Smooth muscle cell (in vitro differentiated cells): Measurements from ENCODE around the gene SUGCT. TPM values are rescaled to one million over a fixed set of nuclear protein-coding genes. Genes with fewer than 3 reads are reported as not detected.

Experiments
- DNase-seq: peaks from one replicate; lab custom pipeline; 2025; ENCODE audit not compliant: unreplicated experiment; lab: John Stamatoyannopoulos, UW
- H2AFZ ChIP-seq: fragments of 200-600 bp; sonication (generic); 2 replicates; pipeline ENCODE4 v1.6.0; 2016; ENCODE audit warnings: antibody characterized with exemption, low read depth, mild to moderate bottlenecking
- H3F3A ChIP-seq: fragments of 200-600 bp; sonication (generic); 2 replicates; pipeline ENCODE4 v1.6.0; 2017; ENCODE audit warnings: antibody characterized with exemption, low read depth
- H3K27ac ChIP-seq: fragments of 200-600 bp; sonication (generic); 2 replicates; pipeline ENCODE4 v1.5.1; 2016; ENCODE audit warnings: low read depth, mild to moderate bottlenecking
- H3K27me3 ChIP-seq: fragments of 200-600 bp; sonication (generic); 2 replicates; pipeline ENCODE4 v1.6.1; 2016; ENCODE audit warnings: low read depth, mild to moderate bottlenecking
- H3K36me3 ChIP-seq: fragments of 200-600 bp; sonication (generic); 2 replicates; pipeline ENCODE4 v1.5.1; 2016; ENCODE audit warnings: low read depth
- H3K4me1 ChIP-seq: fragments of 200-600 bp; sonication (generic); 2 replicates; pipeline ENCODE4 v1.5.1; 2016; ENCODE audit warnings: low read depth
- H3K4me2 ChIP-seq: fragments of 200-600 bp; sonication (generic); 2 replicates; pipeline ENCODE4 v1.6.0; 2016; ENCODE audit warnings: mild to moderate bottlenecking
- H3K4me3 ChIP-seq: fragments of 200-600 bp; sonication (generic); 2 replicates; pipeline ENCODE4 v1.5.1; 2016; ENCODE audit warnings: mild to moderate bottlenecking
- H3K79me2 ChIP-seq: fragments of 200-600 bp; sonication (generic); 2 replicates; pipeline ENCODE4 v1.6.0; 2016; ENCODE audit warnings: low read depth, mild to moderate bottlenecking
- H3K9ac ChIP-seq: fragments of 200-600 bp; sonication (generic); 2 replicates; pipeline ENCODE4 v1.6.0; 2016; ENCODE audit warnings: low read depth
- H3K9me3 ChIP-seq: fragments of 200-600 bp; sonication (generic); replicated peaks from 2 replicates; pipeline ENCODE4 v1.5.1; 2016; ENCODE audit warnings: low read depth
- H4K20me1 ChIP-seq: fragments of 200-600 bp; sonication (generic); 2 replicates; pipeline ENCODE4 v1.6.0; 2016; ENCODE audit warnings: low read depth
- WGBS: methylation state at CpG from one replicate; pipeline ENCODE4 v1.1.7; 2016; ENCODE audit warnings: low lambda C conversion rate; 5-methylcytosine and 5-hydroxymethylcytosine counted together
- polyA plus RNA-seq: library from polyadenylated mRNA; unstranded; fragments of >200 nt; fragmentation: Nextera tagmentation; extraction: Ambion mirVana; gene quantifications from 2 replicates; pipeline ENCODE4 v1.2.1, GENCODE V29; 2016
- total RNA-seq: library from RNA; depleted of rRNA; stranded (reverse); fragments of >200 nt; gene quantifications from 2 replicates; pipeline ENCODE4 v1.2.3, GENCODE V29; 2014
- TF ChIP-seq, protein P1 (sequence below): fragments of 200-600 bp; sonication (generic); IDR thresholded peaks from 2 replicates; pipeline ENCODE4 v1.5.1; 2017; ENCODE audit warnings: borderline replicate concordance, mild to moderate bottlenecking, antibody characterized with exemption; ENCODE audit not compliant: insufficient read depth, poor library complexity, severe bottlenecking

SUGCT gene
- total and polyA plus RNA-seq, 2 experiments from 2014 or later: 16.9 to 65.8 TPM

- no peaks in the 10 kb centered on the region for H3F3A ChIP-seq
- H3K27ac ChIP-seq: no peak overlapping the region
- peaks cover 31% of the 10 kb centered on the region for H4K20me1 ChIP-seq
- TF ChIP-seq, protein P1, sequence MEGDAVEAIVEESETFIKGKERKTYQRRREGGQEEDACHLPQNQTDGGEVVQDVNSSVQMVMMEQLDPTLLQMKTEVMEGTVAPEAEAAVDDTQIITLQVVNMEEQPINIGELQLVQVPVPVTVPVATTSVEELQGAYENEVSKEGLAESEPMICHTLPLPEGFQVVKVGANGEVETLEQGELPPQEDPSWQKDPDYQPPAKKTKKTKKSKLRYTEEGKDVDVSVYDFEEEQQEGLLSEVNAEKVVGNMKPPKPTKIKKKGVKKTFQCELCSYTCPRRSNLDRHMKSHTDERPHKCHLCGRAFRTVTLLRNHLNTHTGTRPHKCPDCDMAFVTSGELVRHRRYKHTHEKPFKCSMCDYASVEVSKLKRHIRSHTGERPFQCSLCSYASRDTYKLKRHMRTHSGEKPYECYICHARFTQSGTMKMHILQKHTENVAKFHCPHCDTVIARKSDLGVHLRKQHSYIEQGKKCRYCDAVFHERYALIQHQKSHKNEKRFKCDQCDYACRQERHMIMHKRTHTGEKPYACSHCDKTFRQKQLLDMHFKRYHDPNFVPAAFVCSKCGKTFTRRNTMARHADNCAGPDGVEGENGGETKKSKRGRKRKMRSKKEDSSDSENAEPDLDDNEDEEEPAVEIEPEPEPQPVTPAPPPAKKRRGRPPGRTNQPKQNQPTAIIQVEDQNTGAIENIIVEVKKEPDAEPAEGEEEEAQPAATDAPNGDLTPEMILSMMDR: no peak
- no peaks in the 10 kb centered on the region for H3K27me3 ChIP-seq
- no peak for DNase-seq
- H2AFZ ChIP-seq: no peak overlapping the region
- 100% methylated on average over 2 of the region's 2 CpGs for WGBS
- peaks cover 17% of the 10 kb centered on the region for H3K79me2 ChIP-seq
- H3K9me3 ChIP-seq: no peaks in the 10 kb centered on the region
- H3K9ac ChIP-seq: no peak overlapping the region
- no peaks in the 10 kb centered on the region for H3K4me1 ChIP-seq
- H3K36me3 ChIP-seq: no peaks in the 10 kb centered on the region
- no peak overlapping the region for H3K4me3 ChIP-seq
- H3K4me2 ChIP-seq: no peak overlapping the region
Measured at GRCh38 chr7:40122940-40123254, 11.9 kb upstream of the SUGCT start.

- no peak for DNase-seq
- WGBS: 1% methylated on average over 23 of the region's 36 CpGs
- H3K79me2 ChIP-seq: peaks cover 53% of the 10 kb centered on the region
- H3F3A ChIP-seq: no peaks in the 10 kb centered on the region
- no peaks in the 10 kb centered on the region for H3K9me3 ChIP-seq
- H3K27me3 ChIP-seq: no peaks in the 10 kb centered on the region
- peak overlapping the region; percentile 77 for H3K27ac ChIP-seq
- no peaks in the 10 kb centered on the region for H3K36me3 ChIP-seq
- peak overlapping the region; percentile 90 for H3K4me2 ChIP-seq
- H3K9ac ChIP-seq: peak overlapping the region; percentile 93
- TF ChIP-seq, protein P1: no peak
- peaks cover 11% of the 10 kb centered on the region for H3K4me1 ChIP-seq
- H2AFZ ChIP-seq: peak overlapping the region; percentile 88
- H3K4me3 ChIP-seq: peak overlapping the region; percentile 75
- peaks cover 39% of the 10 kb centered on the region for H4K20me1 ChIP-seq
Measured at GRCh38 chr7:40133561-40134427, 1.0 kb upstream of the SUGCT start.

GRCh38 chr7:40135317-40135610 is 459 bp downstream of the SUGCT start:
- H3K4me2 ChIP-seq: peak overlapping the region; percentile 90
- peaks cover 39% of the 10 kb centered on the region for H3K79me2 ChIP-seq
- no peaks in the 10 kb centered on the region for H3K27me3 ChIP-seq
- TF ChIP-seq, protein P1: no peak
- peak overlapping the region; percentile 77 for H3K27ac ChIP-seq
- no peak for DNase-seq
- 11% methylated on average over 17 of the region's 17 CpGs for WGBS
- H3K4me3 ChIP-seq: peak overlapping the region; percentile 75
- peaks cover 11% of the 10 kb centered on the region for H3K4me1 ChIP-seq
- H3K36me3 ChIP-seq: no peaks in the 10 kb centered on the region
- H4K20me1 ChIP-seq: peaks cover 26% of the 10 kb centered on the region
- H2AFZ ChIP-seq: peak overlapping the region; percentile 88
- H3F3A ChIP-seq: no peaks in the 10 kb centered on the region
- peak overlapping the region; percentile 93 for H3K9ac ChIP-seq
- no peaks in the 10 kb centered on the region for H3K9me3 ChIP-seq

GRCh38 chr7:40137563-40137962 is 2.8 kb downstream of the SUGCT start:
- no peaks in the 10 kb centered on the region for H3K9me3 ChIP-seq

More at GRCh38 chr7:40137563-40137962, 2.8 kb downstream of the SUGCT start:
- TF ChIP-seq, protein P1: no peak
- Histone ChIP-seq H4K20me1 (peaks cover 8% of the 10 kb centered on the region), H3K27me3 (no peaks in the 10 kb centered on the region), H3K36me3 (no peaks in the 10 kb centered on the region), H3K4me2 (no peak overlapping the region), H3K4me3 (no peak overlapping the region), H3K4me1 (peaks cover 11% of the 10 kb centered on the region), H2AFZ (no peak overlapping the region), H3K27ac (no peak overlapping the region), H3K9ac (no peak overlapping the region), H3K79me2 (peaks cover 16% of the 10 kb centered on the region), H3F3A (no peaks in the 10 kb centered on the region)
- no peak for DNase-seq
- WGBS: 90% methylated on average over 2 of the region's 2 CpGs
